M059J (cell line): Measurements from ENCODE around the gene ZNF580. TPM values are rescaled to one million over a fixed set of nuclear protein-coding genes. Genes with fewer than 3 reads are reported as not detected.
A peak's percentile ranks its signal among the peaks of the same experiment; 100 is the strongest.

ENCODE experiments used
- DNase-seq: peaks from one replicate; pipeline ENCODE4 v3.0.0-alpha.2; 2012; ENCODE audit warnings: low read depth
- total RNA-seq: library from RNA; depleted of rRNA; stranded (reverse); fragments of >200 nt; shearing (Covaris generic); gene quantifications from 2 replicates; pipeline ENCODE4 v1.2.3, GENCODE V29; 2014; rRNA removed

The ZNF580 gene
- 18.2 and 20.9 TPM in 2 replicates for total RNA-seq

GRCh38 chr19:55640577-55641425 lies at the start of gene ZNF580:
Gene ZNF580 (plus strand): TSS chr19:55641002. CDS start chr19:55642509, 1,507 bp downstream.
- DNase-seq = peak; percentile 78

- DNase-seq = no peak
Measured at GRCh38 chr19:55591555-55591954, 49.2 kb upstream of the ZNF580 start.

GRCh38 chr19:55592391-55593090 lies 48.3 kb upstream of the ZNF580 start:
- DNase-seq = no peak

GRCh38 chr19:55593096-55593772 lies 47.6 kb upstream of the ZNF580 start:
- DNase-seq = no peak

GRCh38 chr19:55594996-55595545 lies 45.7 kb upstream of the ZNF580 start:
- no peak for DNase-seq

- DNase-seq = no peak
Measured at GRCh38 chr19:55596304-55596703, 44.5 kb upstream of the ZNF580 start.

GRCh38 chr19:55597501-55597921 lies 43.3 kb upstream of the ZNF580 start:
- DNase-seq = no peak

- DNase-seq = no peak
Measured at GRCh38 chr19:55598034-55598433, 42.8 kb upstream of the ZNF580 start.

- DNase-seq = peak; percentile 91
Measured at GRCh38 chr19:55598719-55599467, 41.9 kb upstream of the ZNF580 start.

GRCh38 chr19:55599468-55599841 lies 41.3 kb upstream of the ZNF580 start, which contains the start of gene FIZ1:
Gene FIZ1 (minus strand): TSS chr19:55599517. CDS start chr19:55597865, 1,652 bp downstream.
- DNase-seq = peak; percentile 98

GRCh38 chr19:55599842-55600661 lies 40.8 kb upstream of the ZNF580 start, which contains the start of gene ZNF524:
Gene ZNF524 (plus strand): TSS chr19:55600288. CDS start chr19:55602113, 1,825 bp downstream.
- peak; percentile 88 for DNase-seq

GRCh38 chr19:55600662-55601028 lies 40.2 kb upstream of the ZNF580 start:
- no peak for DNase-seq

GRCh38 chr19:55601084-55601483 lies 39.7 kb upstream of the ZNF580 start:
- no peak for DNase-seq

- DNase-seq = no peak
Measured at GRCh38 chr19:55602104-55603001, 38.4 kb upstream of the ZNF580 start.

- no peak for DNase-seq
Measured at GRCh38 chr19:55603115-55603514, 37.7 kb upstream of the ZNF580 start.

- no peak for DNase-seq
Measured at GRCh38 chr19:55603581-55604292, 37.1 kb upstream of the ZNF580 start.

- peak; percentile 97 for DNase-seq
Measured at GRCh38 chr19:55605207-55605636, 35.6 kb upstream of the ZNF580 start.
